GM18511 (cell line): Measurements from ENCODE around the gene RBP3.
"Not testable (repeated sequence)": the region's sequence is repeated elsewhere in the genome, so short reads cannot be mapped to it uniquely, and the experiment has no call there.

ENCODE experiments used
- ATAC-seq: cut with Tn5 transposase; IDR thresholded peaks from one replicate; pipeline ENCODE4 v1.9.1; 2021; ENCODE audit warnings: mild to moderate bottlenecking, moderate library complexity; ENCODE audit not compliant: unreplicated experiment

The RBP3 gene

DNA sequence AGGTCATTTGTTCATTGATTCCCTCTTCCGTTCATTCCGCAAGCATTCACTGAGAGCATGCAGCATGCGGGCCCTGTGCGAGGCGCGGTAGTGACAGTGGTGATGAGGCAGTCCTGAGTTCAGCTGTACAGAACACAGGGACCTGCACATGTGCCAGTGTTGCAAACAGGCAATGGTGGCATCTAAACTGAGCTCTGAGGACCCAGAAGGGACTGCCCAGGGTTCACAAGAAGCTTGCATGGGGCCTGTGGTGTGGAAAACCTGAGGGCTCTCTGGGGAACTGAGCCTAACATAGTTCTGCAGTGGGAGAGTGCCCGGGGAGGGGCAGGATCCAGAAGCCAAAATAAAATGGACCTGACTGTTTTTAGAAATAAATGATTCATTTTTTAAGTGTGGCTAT is 22.7 kb downstream of the RBP3 start:
- no peak for ATAC-seq

GRCh38 chr10:47371629-47372485 is 23.7 kb downstream of the RBP3 start:
- no peak for ATAC-seq

- no peak for ATAC-seq
Observed at GRCh38 chr10:47372726-47373125, 24.6 kb downstream of the RBP3 start.

- ATAC-seq = no peak
Observed at GRCh38 chr10:47374611-47375536, 26.7 kb downstream of the RBP3 start.

- ATAC-seq = no peak
Observed at GRCh38 chr10:47376522-47377220, 28.5 kb downstream of the RBP3 start.

DNA sequence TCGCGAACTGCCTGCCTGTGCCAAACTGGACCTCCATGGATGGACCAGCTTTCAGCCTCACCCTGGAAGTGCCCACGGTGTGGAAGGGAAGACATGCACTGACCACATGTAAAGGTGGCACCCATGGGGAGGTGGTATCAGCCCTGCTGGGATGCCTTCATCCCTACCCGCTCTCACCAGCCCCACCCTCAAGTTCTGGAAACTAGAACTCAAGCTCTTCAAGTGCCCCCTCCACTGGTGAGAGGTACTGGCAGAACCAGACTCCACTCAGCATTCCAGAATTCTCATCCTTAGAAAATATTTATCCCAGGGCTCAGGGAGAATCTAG is 30.0 kb downstream of the RBP3 start:
- ATAC-seq = no peak

GRCh38 chr10:47378606-47379444 is 30.7 kb downstream of the RBP3 start:
- no peak for ATAC-seq

- ATAC-seq = no peak
Observed at GRCh38 chr10:47379445-47379785, 31.3 kb downstream of the RBP3 start.

- ATAC-seq = no peak
Observed at GRCh38 chr10:47379901-47380300, 31.7 kb downstream of the RBP3 start.

DNA sequence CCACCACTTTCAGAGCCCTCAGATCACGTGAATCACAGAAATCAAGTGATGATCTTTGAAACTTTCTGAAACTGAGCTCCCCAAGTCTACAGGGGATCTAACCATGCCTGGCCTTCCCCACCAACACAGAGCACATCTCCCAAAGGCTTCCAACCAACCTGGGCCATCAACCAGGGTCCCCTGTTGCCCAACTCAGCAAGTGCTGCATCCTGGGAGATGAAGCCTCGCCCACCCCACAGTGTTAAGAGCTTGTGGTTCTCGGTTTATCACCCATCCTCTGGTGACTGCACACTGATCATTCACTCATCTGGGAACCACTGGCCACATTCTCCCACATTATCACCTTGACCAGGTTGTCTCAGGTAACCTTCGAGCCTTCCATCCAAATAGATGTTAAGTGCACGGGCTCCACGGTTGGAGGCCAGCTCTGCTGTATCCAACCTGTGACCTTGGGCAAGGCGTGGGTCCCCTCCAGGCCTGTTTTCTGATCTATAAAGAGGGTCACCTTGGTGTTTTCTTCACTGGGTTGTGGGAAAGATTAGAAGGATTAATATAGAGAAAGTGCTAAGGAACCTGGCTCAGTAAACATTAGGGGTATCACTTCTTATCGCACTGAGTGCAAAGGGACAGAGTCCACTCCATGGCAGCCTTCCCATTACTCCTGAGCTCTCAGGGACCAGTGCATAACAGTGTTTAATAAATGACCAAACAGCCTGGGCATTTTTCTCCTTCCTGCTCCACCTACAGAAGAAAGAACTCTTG is 32.4 kb downstream of the RBP3 start:
- ATAC-seq = no peak

- ATAC-seq = no peak
Observed at GRCh38 chr10:47381103-47381395, 32.9 kb downstream of the RBP3 start.

- no peak for ATAC-seq
Observed at GRCh38 chr10:47381427-47382379, 33.5 kb downstream of the RBP3 start.

DNA sequence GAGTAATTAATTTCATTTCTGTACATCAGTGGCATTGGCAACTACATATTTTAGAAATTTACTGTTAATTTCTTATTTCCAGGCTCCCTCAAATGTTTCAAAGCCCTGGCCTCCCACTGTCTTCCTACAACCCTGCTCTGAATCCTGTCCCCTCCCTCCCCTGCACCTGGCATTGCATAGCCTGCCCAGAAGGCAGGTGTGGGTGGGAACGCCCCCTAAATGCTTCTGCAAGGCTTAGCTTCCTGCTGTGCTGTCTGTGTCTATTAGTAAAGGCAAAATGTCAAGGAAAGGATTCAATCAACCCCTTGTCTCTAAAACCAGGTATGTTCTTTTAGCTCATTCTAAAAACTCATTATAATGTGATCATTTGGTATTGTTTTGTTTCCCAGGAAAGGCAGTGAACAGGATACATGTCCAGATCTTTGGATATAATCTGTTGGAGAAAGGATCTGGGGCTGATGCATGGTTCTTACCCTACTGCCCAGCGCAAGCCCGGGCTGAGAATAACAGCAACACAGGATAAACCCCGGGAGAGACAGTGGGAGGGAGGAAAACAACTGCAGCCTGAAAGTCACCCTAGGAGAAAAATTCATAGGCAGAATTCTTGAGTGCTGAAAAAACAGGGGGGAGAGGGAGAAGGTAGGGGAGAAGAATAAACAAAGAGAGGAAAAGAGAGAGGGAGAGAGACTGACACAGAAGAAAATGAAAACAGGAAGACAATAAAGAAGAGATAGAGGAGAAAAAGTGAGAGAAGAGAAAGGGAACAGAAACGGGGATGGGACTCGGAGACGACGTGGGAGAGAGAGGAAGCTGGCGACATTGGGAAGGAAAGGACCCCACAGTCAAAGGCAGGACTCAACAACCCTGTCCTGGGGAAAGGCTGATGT is 35.3 kb downstream of the RBP3 start:
- ATAC-seq = no peak

GRCh38 chr10:47384148-47384921 is 36.2 kb downstream of the RBP3 start, which contains the start of gene ZNF488:
TSS of gene ZNF488 (minus strand) at chr10:47384293. CDS start at chr10:47368829, 15,464 bp downstream.
- peak; percentile 91 for ATAC-seq

DNA sequence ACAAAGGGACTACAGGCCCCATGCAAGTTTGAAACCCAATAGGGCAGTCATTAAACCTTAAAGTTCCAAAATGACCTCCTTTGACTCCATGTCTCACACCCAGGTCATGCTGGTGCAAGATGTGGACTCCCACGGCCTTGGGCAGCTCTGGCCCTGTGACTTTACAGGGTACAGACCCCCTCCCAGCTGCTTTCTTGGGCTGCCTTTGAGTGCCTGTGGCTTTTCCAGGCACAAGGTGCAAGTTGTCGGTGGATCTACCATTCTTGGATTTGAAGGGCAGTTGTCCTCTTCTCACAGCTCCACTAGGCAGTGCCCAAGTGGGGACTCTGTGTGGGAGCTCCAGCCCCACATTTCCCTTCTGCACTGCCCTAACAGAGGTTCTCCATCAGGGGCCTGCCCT is 37.9 kb downstream of the RBP3 start:
- ATAC-seq = not testable (repeated sequence)

- no peak for ATAC-seq
Observed at GRCh38 chr10:47388879-47389278, 40.7 kb downstream of the RBP3 start.

GRCh38 chr10:47389619-47390018 is 41.5 kb downstream of the RBP3 start:
- ATAC-seq = no peak
